Measurements from ENCODE around the gene BECN2. TPM values are rescaled to one million over a fixed set of nuclear protein-coding genes. Genes with fewer than 3 reads are reported as not detected.

Gene BECN2
- total and polyA plus RNA-seq, 2 of the 13 experiments (the other 11 are each of a cell fraction or from before 2014, with no cell fraction given) = not detected

- WGBS (ENCODE audit: low lambda C conversion rate) = 74% methylated on average over 3 of the region's 7 CpGs
- DNase-seq (ENCODE audit: low spot score) (no peak), FAIRE-seq (no peak), ATAC-seq (no peak)
- Histone ChIP-seq H3K27me3 (ENCODE audit: control insufficient read depth in 1 of 2, insufficient read depth in 2 of 2, low read length in 2 of 2) (no peaks in the 10 kb centered on the region), H3K9me3 (ENCODE audit: low read length) (no peaks in the 10 kb centered on the region), H4K20me1 (ENCODE audit: insufficient read depth, low read length) (no peaks in the 10 kb centered on the region), H3K9ac (ENCODE audit: insufficient read depth, low read depth, low read length) (no peak overlapping the region), H3K79me2 (ENCODE audit: insufficient read depth, low read length) (no peaks in the 10 kb centered on the region), H3K4me2 (ENCODE audit: low read depth, low read length) (no peak overlapping the region), H2AFZ (ENCODE audit: low read length) (no peak overlapping the region), H3K27ac (ENCODE audit: extremely low read length, insufficient read depth, low read length) (no peak overlapping the region), H3K4me1 (ENCODE audit: insufficient read depth, low read length) (peaks cover 7% of the 10 kb centered on the region; the same call in 1 of the 2 replicates), H3K36me3 (replicated peaks in 1 of 2; ENCODE audit: control insufficient read depth in 1 of 2, insufficient read depth in 2 of 2, low read length in 2 of 2) (no peaks in the 10 kb centered on the region), H3K4me3 (replicated peaks in 1 of 3; ENCODE audit: insufficient read depth in 1 of 3, low read depth in 2 of 3, low read length in 3 of 3) (no peak overlapping the region)
- no peak for TF ChIP-seq ZNF331 (CRISPR knock-in tag; IDR thresholded peaks at IDR 0.05)
- in situ Hi-C loops (cut with HindIII; ENCODE audit: extremely low pct_ligation_motif_present, low pct_unique_long_range_greater_than_20kb) = no loop called here
- no TSS peak for BruUV-seq (replicated peaks)
- ChIA-PET POLR2A (no interaction called here), CTCF (ENCODE audit: low intra/inter-chr PET ratio, low total read pairs) (no interaction called here)
- intact Hi-C loops (cut with micrococcal nuclease; ENCODE audit: unreplicated experiment) = no loop called here
Measured at GRCh38 chr1:241934866-241935265, 22.7 kb upstream of the BECN2 start.

DNA sequence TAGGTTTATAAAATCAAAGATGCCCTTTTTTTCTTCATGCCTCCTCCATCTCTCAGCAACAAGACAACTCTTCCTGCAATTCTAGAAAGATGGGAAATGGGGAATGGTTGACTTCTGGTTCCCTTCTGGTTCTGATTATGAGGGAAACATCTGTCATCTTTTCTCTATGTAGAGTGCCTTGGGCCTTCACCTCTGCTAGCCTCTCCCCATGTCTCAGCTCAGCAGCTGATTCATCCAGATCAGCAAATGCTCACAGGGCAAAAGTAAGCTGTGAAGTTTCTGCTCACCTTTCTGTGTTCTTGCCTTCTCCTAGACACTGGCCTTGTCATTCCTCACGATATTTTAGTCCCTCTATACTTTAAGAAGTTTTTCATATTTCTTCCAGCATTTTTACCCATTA lies 17.8 kb upstream of the BECN2 start:
- Histone ChIP-seq H3K79me2 (ENCODE audit: insufficient read depth, low read length) (no peaks in the 10 kb centered on the region), H3K27me3 (ENCODE audit: control insufficient read depth in 1 of 2, insufficient read depth in 2 of 2, low read length in 2 of 2) (no peaks in the 10 kb centered on the region; a peak in 1 of 5 replicates), H3K27ac (ENCODE audit: extremely low read length, insufficient read depth, low read length) (no peak overlapping the region), H3K4me1 (ENCODE audit: insufficient read depth, low read length) (peaks cover 7% of the 10 kb centered on the region), H3K4me2 (ENCODE audit: low read depth, low read length) (no peak overlapping the region), H3K9ac (ENCODE audit: insufficient read depth, low read depth, low read length) (no peak overlapping the region), H3K4me3 (replicated peaks in 1 of 3; ENCODE audit: insufficient read depth in 1 of 3, low read depth in 2 of 3, low read length in 3 of 3) (no peak overlapping the region), H3K9me3 (ENCODE audit: low read length) (no peaks in the 10 kb centered on the region), H3K36me3 (replicated peaks in 1 of 2; ENCODE audit: control insufficient read depth in 1 of 2, insufficient read depth in 2 of 2, low read length in 2 of 2) (no peaks in the 10 kb centered on the region), H2AFZ (ENCODE audit: low read length) (no peak overlapping the region), H4K20me1 (ENCODE audit: insufficient read depth, low read length) (no peaks in the 10 kb centered on the region)
- TF ChIP-seq TAF15 (IDR thresholded peaks at IDR 0.05; ENCODE audit: low read depth, low read length, poor library complexity, severe bottlenecking) = no peak
- no peak for TF ChIP-seq KDM3A (CRISPR knock-in tag; IDR thresholded peaks at IDR 0.05; ENCODE audit: low read depth)
- TF ChIP-seq ZBTB7A (CRISPR knock-in tag; IDR thresholded peaks at IDR 0.05) = no peak
- no peak for TF ChIP-seq ZNF138 (CRISPR knock-in tag; IDR thresholded peaks at IDR 0.05; ENCODE audit: low read depth)
- TF ChIP-seq ZMAT3 (CRISPR knock-in tag; conservative IDR thresholded peaks at IDR 0.05) = no peak
- no peak for TF ChIP-seq NONO (IDR thresholded peaks at IDR 0.05)
- TF ChIP-seq NONO (CRISPR knock-in tag; conservative IDR thresholded peaks at IDR 0.05) = no peak
- no peak for TF ChIP-seq TCF7L2 (IDR thresholded peaks at IDR 0.05; ENCODE audit: low read depth, low read length)
- no peak for TF ChIP-seq ZNF549 (CRISPR knock-in tag; IDR thresholded peaks at IDR 0.05)
- ATAC-seq (no peak), FAIRE-seq (no peak), DNase-seq (ENCODE audit: low spot score) (no peak)
- ChIA-PET POLR2A (no interaction called here), CTCF (ENCODE audit: low intra/inter-chr PET ratio, low total read pairs) (no interaction called here)
- WGBS (ENCODE audit: low lambda C conversion rate) = 0% methylated on average over 1 of the region's 1 CpG
- BruUV-seq (replicated peaks) = no TSS peak
- intact Hi-C loops (cut with micrococcal nuclease; ENCODE audit: unreplicated experiment) = no loop called here
- in situ Hi-C loops (cut with HindIII; ENCODE audit: extremely low pct_ligation_motif_present, low pct_unique_long_range_greater_than_20kb) = no loop called here

Data from HepG2 (cell line).